ENCODE measurements around the gene KDM4B. TPM values are rescaled to one million over a fixed set of nuclear protein-coding genes. Genes with fewer than 3 reads are reported as not detected.
"Not testable (repeated sequence)": the region's sequence is repeated elsewhere in the genome, so short reads cannot be mapped to it uniquely, and the experiment has no call there.

The KDM4B gene
- total and polyA plus RNA-seq, 3 donors from 2014 or later = 33.3 to 72.7 (median 67.7) TPM

- Histone ChIP-seq H3K9me3 (no peaks in the 10 kb centered on the region), H3K4me1 (peaks cover 35% of the 10 kb centered on the region), H3K4me3 (no peak overlapping the region), H3K27ac (no peak overlapping the region), H3K27me3 (no peaks in the 10 kb centered on the region), H3K36me3 (ENCODE audit: low read depth, missing control alignments) (no peaks in the 10 kb centered on the region)
- TF ChIP-seq, protein P1, sequence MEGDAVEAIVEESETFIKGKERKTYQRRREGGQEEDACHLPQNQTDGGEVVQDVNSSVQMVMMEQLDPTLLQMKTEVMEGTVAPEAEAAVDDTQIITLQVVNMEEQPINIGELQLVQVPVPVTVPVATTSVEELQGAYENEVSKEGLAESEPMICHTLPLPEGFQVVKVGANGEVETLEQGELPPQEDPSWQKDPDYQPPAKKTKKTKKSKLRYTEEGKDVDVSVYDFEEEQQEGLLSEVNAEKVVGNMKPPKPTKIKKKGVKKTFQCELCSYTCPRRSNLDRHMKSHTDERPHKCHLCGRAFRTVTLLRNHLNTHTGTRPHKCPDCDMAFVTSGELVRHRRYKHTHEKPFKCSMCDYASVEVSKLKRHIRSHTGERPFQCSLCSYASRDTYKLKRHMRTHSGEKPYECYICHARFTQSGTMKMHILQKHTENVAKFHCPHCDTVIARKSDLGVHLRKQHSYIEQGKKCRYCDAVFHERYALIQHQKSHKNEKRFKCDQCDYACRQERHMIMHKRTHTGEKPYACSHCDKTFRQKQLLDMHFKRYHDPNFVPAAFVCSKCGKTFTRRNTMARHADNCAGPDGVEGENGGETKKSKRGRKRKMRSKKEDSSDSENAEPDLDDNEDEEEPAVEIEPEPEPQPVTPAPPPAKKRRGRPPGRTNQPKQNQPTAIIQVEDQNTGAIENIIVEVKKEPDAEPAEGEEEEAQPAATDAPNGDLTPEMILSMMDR (IDR thresholded peaks at IDR 0.05) = no peak
- TF ChIP-seq POLR2A (IDR thresholded peaks at IDR 0.05) = no peak
- intact Hi-C loops (cut with DNase I; ENCODE audit: low total_unique reads) = no loop called here
- WGBS, 2 donors = 30 to 40% methylated on average over 6 to 10 of the region's 10 CpGs
- peak; percentile 40 for DNase-seq
Measured at GRCh38 chr19:4971424-4971793, 2.5 kb downstream of the KDM4B start.

- WGBS, 2 donors = 82 to 88% methylated on average over 12 to 19 of the region's 19 CpGs
- intact Hi-C loops (cut with DNase I; ENCODE audit: low total_unique reads) = no loop called here
- Histone ChIP-seq H3K27me3 (no peaks in the 10 kb centered on the region), H3K9me3 (no peaks in the 10 kb centered on the region), H3K4me3 (no peak overlapping the region), H3K4me1 (peaks cover 41% of the 10 kb centered on the region), H3K36me3 (ENCODE audit: low read depth, missing control alignments) (no peaks in the 10 kb centered on the region), H3K27ac (no peak overlapping the region)
- DNase-seq = no peak
- TF ChIP-seq, protein P1 (IDR thresholded peaks at IDR 0.05) = no peak
- no peak for TF ChIP-seq POLR2A (IDR thresholded peaks at IDR 0.05)
Measured at GRCh38 chr19:4971816-4972495, 3.0 kb downstream of the KDM4B start.

DNA sequence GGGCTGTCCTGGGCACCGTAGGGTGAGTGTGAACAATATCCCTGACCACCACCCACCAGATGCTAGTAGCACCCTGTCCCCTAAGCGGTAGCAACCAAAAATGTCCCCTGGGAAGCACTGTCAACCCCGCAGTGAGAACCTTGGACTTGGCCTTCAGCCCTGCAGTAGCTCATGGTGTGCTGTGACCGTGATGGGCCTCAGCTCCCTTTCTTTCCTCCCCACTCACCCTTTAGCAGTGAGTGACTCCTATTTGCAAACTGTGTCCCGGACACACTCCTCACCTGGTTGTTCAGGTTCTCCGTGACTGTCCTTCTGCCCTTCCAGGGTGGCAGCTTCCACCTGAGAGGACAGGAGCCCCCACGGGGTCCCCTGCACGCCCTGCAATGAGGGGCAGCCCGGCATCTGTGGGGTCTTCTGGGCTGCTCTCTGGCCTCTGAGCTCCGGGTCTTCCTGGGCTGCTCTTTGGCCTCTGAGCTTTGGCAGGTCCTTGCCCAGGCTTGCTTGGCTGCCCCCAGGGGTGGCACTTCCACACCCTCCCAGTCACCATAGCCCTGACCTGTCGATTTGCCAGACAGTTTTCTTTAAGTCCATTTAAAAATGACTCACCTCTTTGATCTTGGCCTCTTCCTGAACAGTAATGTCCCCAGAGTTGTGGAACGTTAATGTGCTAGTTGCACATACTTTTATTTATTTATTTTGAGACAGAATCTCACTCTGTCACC is 3.8 kb downstream of the KDM4B start:
- H3K27me3 ChIP-seq = no peaks in the 10 kb centered on the region
- no peaks in the 10 kb centered on the region for H3K36me3 ChIP-seq (ENCODE audit: low read depth, missing control alignments)
- no peak overlapping the region for H3K27ac ChIP-seq
- H3K4me1 ChIP-seq = peaks cover 48% of the 10 kb centered on the region
- 75 to 83% methylated on average over 11 of the region's 12 CpGs for WGBS, 2 donors
- no peak for DNase-seq
- no peak overlapping the region for H3K4me3 ChIP-seq
- H3K9me3 ChIP-seq = no peaks in the 10 kb centered on the region
- intact Hi-C loops (cut with DNase I; ENCODE audit: low total_unique reads) = no loop called here
- no peak for TF ChIP-seq POLR2A (IDR thresholded peaks at IDR 0.05)
- TF ChIP-seq, protein P1 (IDR thresholded peaks at IDR 0.05) = no peak

DNA sequence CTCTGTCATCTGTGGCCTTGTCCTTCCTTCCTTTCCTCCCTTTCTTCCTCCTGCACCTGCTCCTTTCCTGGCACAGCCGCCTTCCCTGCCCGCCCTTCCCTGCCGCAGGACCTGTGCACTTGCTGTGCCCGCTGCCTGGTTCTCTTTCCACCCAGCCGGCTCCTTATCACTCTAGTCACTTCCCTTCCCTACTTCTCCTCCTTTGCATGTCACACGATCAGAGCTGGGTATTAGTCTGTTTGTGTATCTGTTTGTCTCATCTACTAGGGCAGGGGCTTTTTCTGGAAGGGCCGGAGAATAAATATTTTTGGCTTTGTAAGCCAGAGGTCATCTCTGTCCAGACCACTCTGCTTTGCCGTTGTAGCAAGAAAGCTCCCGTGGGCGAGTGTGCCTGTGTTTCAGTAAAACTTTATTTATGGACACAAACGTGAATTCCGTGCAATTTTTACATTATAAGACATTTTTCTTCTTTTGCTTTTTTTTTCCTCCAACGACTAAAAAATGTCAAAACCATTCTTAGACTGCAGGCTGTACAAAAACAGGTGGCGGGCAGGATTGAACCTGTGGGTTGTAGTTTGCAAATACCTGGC is 6.1 kb downstream of the KDM4B start:
- Histone ChIP-seq H3K27ac (no peak overlapping the region), H3K36me3 (ENCODE audit: low read depth, missing control alignments) (no peaks in the 10 kb centered on the region), H3K27me3 (no peaks in the 10 kb centered on the region), H3K4me3 (no peak overlapping the region), H3K9me3 (no peaks in the 10 kb centered on the region), H3K4me1 (peaks cover 45% of the 10 kb centered on the region)
- DNase-seq = no peak
- TF ChIP-seq, protein P1 (IDR thresholded peaks at IDR 0.05) = no peak
- no peak for TF ChIP-seq POLR2A (IDR thresholded peaks at IDR 0.05)
- 76 to 84% methylated on average over 14 of the region's 14 CpGs for WGBS, 2 donors
- intact Hi-C loops (cut with DNase I; ENCODE audit: low total_unique reads) = no loop called here

DNA sequence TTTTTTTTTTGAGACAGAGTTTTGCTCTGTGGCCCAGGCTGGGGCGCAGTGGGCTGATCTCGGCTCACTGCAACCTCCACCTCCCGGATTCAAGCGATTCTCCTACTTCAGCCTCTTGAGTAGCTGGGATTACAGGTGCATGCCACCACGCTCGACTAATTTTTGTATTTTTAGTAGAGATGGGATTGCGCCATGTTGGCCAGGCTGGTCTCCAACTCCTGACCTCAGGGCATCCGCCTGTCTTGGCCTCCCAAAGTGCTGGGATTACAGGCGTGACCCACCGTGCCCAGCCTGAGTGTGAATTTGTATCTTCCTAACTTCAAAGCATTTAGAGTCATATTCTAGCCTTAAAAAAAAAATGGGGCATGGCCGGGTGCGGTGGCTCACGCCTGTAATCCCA is 6.7 kb downstream of the KDM4B start:
- 96 to 97% methylated on average over 13 of the region's 13 CpGs for WGBS, 2 donors
- peaks cover 39% of the 10 kb centered on the region for H3K4me1 ChIP-seq
- intact Hi-C loops (cut with DNase I; ENCODE audit: low total_unique reads) = not testable (repeated sequence)

More for the DNA sequence above, 6.7 kb downstream of the KDM4B start:
- not testable (repeated sequence) for H3K9me3 ChIP-seq; H3K36me3 ChIP-seq (ENCODE audit: low read depth, missing control alignments); DNase-seq; H3K4me3 ChIP-seq; H3K27me3 ChIP-seq
- H3K27ac ChIP-seq = peak overlapping the region; percentile 64 to 84
